Endothelial cell of umbilical vein (primary cell): ENCODE measurements around the gene GPR173. TPM values are rescaled to one million over a fixed set of nuclear protein-coding genes. Genes with fewer than 3 reads are reported as not detected.

Source experiments
- BruUV-seq: library from RNA; stranded (reverse); fragments of 400-500 nt; replicated peaks from 2 replicates; lab custom pipeline; 2021; lab: Mats Ljungman, UMichigan
- CTCF ChIA-PET: fragments of 300-600, 350-600 bp; sonication (Branson Sonifier 250); formaldehyde crosslinking; loops from one replicate; lab custom pipeline; 2021; ENCODE audit warnings: antibody characterized with exemption, inconsistent platforms; lab: Charles Lee
- POLR2A ChIA-PET: fragments of 300-600, 350-600 bp; sonication (Branson Sonifier 250); formaldehyde crosslinking; loops from one replicate; lab custom pipeline; 2021; ENCODE audit warnings: antibody characterized with exemption, inconsistent platforms; lab: Charles Lee
- DNase-seq: peaks from one replicate; pipeline ENCODE4 v3.0.0-alpha.2; 2011; ENCODE audit warnings: low read depth, low spot score
- FAIRE-seq: peaks from 2 replicates; lab custom pipeline; 2011; peaks lifted over from hg19 to GRCh38; lab: Jason Lieb, UNC
- H2AFZ ChIP-seq: 2 replicates; pipeline ENCODE4 v1.6.0; 2012; ENCODE audit warnings: low read depth, low read length, control low read depth, inconsistent platforms
- H3K27ac ChIP-seq: 2 replicates; pipeline ENCODE4 v1.5.1; 2011; ENCODE audit warnings: low read depth, mild to moderate bottlenecking, control low read depth, low read length, moderate library complexity; ENCODE audit not compliant: insufficient read depth
- H3K27me3 ChIP-seq, 2 experiments: 2 replicates each; pipeline versions ENCODE4 v1.6.0 to v1.6.1; 2011; ENCODE audit warnings: low read length in 2 of 2, mixed read lengths in 1 of 2; ENCODE audit not compliant: control insufficient read depth in 2 of 2, insufficient read depth in 2 of 2
- H3K36me3 ChIP-seq, 2 experiments: 2 replicates in 1 of 2; 3 replicates in 1 of 2; pipeline ENCODE4 v1.5.1; 2011; ENCODE audit warnings: low read length in 2 of 2, mild to moderate bottlenecking in 1 of 2, moderate library complexity in 1 of 2; ENCODE audit not compliant: control insufficient read depth in 2 of 2, insufficient read depth in 2 of 2; ENCODE audit errors: extremely low read depth in 1 of 2
- H3K4me1 ChIP-seq: 3 replicates; pipeline ENCODE4 v1.5.1; 2011; ENCODE audit warnings: mild to moderate bottlenecking, low read length; ENCODE audit not compliant: control insufficient read depth, insufficient read depth; ENCODE audit errors: extremely low read depth
- H3K4me2 ChIP-seq: 2 replicates; pipeline ENCODE4 v1.6.1; 2011; ENCODE audit warnings: low read length, control low read depth, mixed read lengths; ENCODE audit not compliant: insufficient read depth
- H3K4me3 ChIP-seq, 3 experiments: fragments of 200-600 bp in 1 of 3; sonication (generic), shearing (Covaris generic) in 1 of 3; replicated peaks in 1 of 3; 2 replicates each; pipeline ENCODE4 v1.5.1; 2011 to 2016; ENCODE audit warnings: control low read depth in 3 of 3, low read length in 3 of 3, mild to moderate bottlenecking in 2 of 3, inconsistent platforms in 1 of 3, low read depth in 1 of 3, moderate library complexity in 1 of 3; ENCODE audit not compliant: insufficient read depth in 1 of 3
- H3K79me2 ChIP-seq: 2 replicates; pipeline ENCODE4 v1.6.0; 2012; ENCODE audit warnings: low read length, inconsistent platforms; ENCODE audit not compliant: control insufficient read depth, insufficient read depth
- H3K9ac ChIP-seq: replicated peaks from 2 replicates; pipeline ENCODE3; 2011; ENCODE audit warnings: low read length, control low read depth; ENCODE audit not compliant: insufficient read depth; ENCODE audit errors: extremely low read depth
- H3K9me1 ChIP-seq: replicated peaks from 3 replicates; pipeline ENCODE4 v1.6.0; 2011; ENCODE audit warnings: mild to moderate bottlenecking, low read length; ENCODE audit not compliant: control insufficient read depth, insufficient read depth; ENCODE audit errors: extremely low read depth
- H3K9me3 ChIP-seq: replicated peaks from 2 replicates; pipeline ENCODE4 v1.5.1; 2012; ENCODE audit warnings: low read length, inconsistent platforms; ENCODE audit not compliant: control insufficient read depth, insufficient read depth
- H4K20me1 ChIP-seq: replicated peaks from 2 replicates; pipeline ENCODE3; 2011; ENCODE audit warnings: mild to moderate bottlenecking, low read length; ENCODE audit not compliant: control insufficient read depth, insufficient read depth; ENCODE audit errors: extremely low read depth
- EZH2 ChIP-seq: IDR thresholded peaks from 2 replicates; pipeline ENCODE4 v1.6.1; 2012; ENCODE audit warnings: borderline replicate concordance, low read depth, mild to moderate bottlenecking, moderate library complexity, low read length, inconsistent platforms; ENCODE audit not compliant: severe bottlenecking
- FOS ChIP-seq: IDR thresholded peaks from 2 replicates; pipeline ENCODE4 v1.6.1; 2011; ENCODE audit warnings: mild to moderate bottlenecking, low read length, moderate library complexity, borderline replicate concordance; ENCODE audit not compliant: insufficient read depth
- GATA2 ChIP-seq: IDR thresholded peaks from 2 replicates; pipeline ENCODE4 v1.7.0; 2011; ENCODE audit warnings: low read depth, mild to moderate bottlenecking, moderate library complexity, mixed read lengths, low read length; ENCODE audit not compliant: insufficient read length, insufficient read depth
- JUN ChIP-seq: IDR thresholded peaks from 2 replicates; pipeline ENCODE4 v1.6.1; 2011; ENCODE audit warnings: borderline replicate concordance, low read depth; ENCODE audit not compliant: insufficient read length, insufficient read depth
- MYC ChIP-seq: IDR thresholded peaks from one replicate; pipeline ENCODE4 v1.6.1; 2011; ENCODE audit warnings: mild to moderate bottlenecking, low read depth, low read length
- POLR2A ChIP-seq: IDR thresholded peaks from 2 replicates; pipeline ENCODE4 v1.6.1; 2012; ENCODE audit warnings: low read depth, mild to moderate bottlenecking, control low read depth, low read length
- POLR2AphosphoS5 ChIP-seq: IDR thresholded peaks from 2 replicates; pipeline ENCODE4 v1.6.1; 2012; ENCODE audit warnings: low read depth, mild to moderate bottlenecking, control low read depth, low read length, moderate library complexity; ENCODE audit not compliant: insufficient read depth
- dilution Hi-C: fragments of 300-500 bp; cut with MboI; formaldehyde crosslinking; loops from one replicate; pipeline ENCODE4 v1.15.0; 2019; ENCODE audit warnings: low sequenced_read_pairs; ENCODE audit not compliant: extremely low pct_ligation_motif_present
- intact Hi-C: fragments of 100-400 bp; cut with micrococcal nuclease; formaldehyde crosslinking; loops from one replicate; pipeline ENCODE4 v1.10.0; 2022
- polyA plus RNA-seq, 4 experiments: library from polyadenylated mRNA; depleted of rRNA in 3 of 4; stranded (reverse) in 3 of 4; unstranded in 1 of 4; fragments of >200 nt; gene quantifications; 2 replicates each; pipeline versions ENCODE4 v1.2.1 to v1.2.3, GENCODE V29; 2011 to 2012; ENCODE audit warnings: missing spikeins in 1 of 4
- total RNA-seq: library from RNA; stranded (reverse); gene quantifications from 2 replicates; pipeline ENCODE4 v1.2.3, GENCODE V29; 2021
- TF ChIP-seq, protein P1 (sequence below), 2 donors: IDR thresholded peaks; 1 replicate in 1 of 2; 2 replicates in 1 of 2; pipeline ENCODE4 v1.5.1; 2011; ENCODE audit warnings: low read length in 2 of 2, mild to moderate bottlenecking in 2 of 2, moderate library complexity in 2 of 2, control low read depth in 1 of 2, inconsistent platforms in 1 of 2, low read depth in 1 of 2; ENCODE audit not compliant: insufficient read depth in 1 of 2; ENCODE audit errors: extremely low read depth in 1 of 2
- TF ChIP-seq, protein P2 (sequence below): IDR thresholded peaks from 2 replicates; pipeline ENCODE4 v1.6.1; 2011; ENCODE audit not compliant: insufficient read depth, insufficient read length

The GPR173 gene
- total and polyA plus RNA-seq, 2 donors (not counting 3 experiments of a cell fraction or from before 2014, with no cell fraction given), result 9.2 to 11.3 TPM

GRCh38 chrX:53031380-53031779 is 17.2 kb upstream of the GPR173 start:
- intact Hi-C loops (no loop called here), dilution Hi-C loops (no loop called here)
- TF ChIP-seq, protein P1, sequence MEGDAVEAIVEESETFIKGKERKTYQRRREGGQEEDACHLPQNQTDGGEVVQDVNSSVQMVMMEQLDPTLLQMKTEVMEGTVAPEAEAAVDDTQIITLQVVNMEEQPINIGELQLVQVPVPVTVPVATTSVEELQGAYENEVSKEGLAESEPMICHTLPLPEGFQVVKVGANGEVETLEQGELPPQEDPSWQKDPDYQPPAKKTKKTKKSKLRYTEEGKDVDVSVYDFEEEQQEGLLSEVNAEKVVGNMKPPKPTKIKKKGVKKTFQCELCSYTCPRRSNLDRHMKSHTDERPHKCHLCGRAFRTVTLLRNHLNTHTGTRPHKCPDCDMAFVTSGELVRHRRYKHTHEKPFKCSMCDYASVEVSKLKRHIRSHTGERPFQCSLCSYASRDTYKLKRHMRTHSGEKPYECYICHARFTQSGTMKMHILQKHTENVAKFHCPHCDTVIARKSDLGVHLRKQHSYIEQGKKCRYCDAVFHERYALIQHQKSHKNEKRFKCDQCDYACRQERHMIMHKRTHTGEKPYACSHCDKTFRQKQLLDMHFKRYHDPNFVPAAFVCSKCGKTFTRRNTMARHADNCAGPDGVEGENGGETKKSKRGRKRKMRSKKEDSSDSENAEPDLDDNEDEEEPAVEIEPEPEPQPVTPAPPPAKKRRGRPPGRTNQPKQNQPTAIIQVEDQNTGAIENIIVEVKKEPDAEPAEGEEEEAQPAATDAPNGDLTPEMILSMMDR (IDR thresholded peaks at IDR 0.05; ENCODE audit: extremely low read depth in 1 of 2, insufficient read depth in 1 of 2, low read depth in 1 of 2, low read length in 2 of 2), result no peak
- no peak for TF ChIP-seq FOS
- TF ChIP-seq, protein P2, sequence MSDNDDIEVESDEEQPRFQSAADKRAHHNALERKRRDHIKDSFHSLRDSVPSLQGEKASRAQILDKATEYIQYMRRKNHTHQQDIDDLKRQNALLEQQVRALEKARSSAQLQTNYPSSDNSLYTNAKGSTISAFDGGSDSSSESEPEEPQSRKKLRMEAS, result no peak
- no peak for TF ChIP-seq JUN
- BruUV-seq, result no TSS peak
- Histone ChIP-seq H3K27me3 (no peaks in the 10 kb centered on the region), H3K4me1 (no peaks in the 10 kb centered on the region), H3K4me3 (no peak overlapping the region), H3K36me3 (no peaks in the 10 kb centered on the region), H2AFZ (no peak overlapping the region), H3K79me2 (no peaks in the 10 kb centered on the region), H3K9me1 (no peaks in the 10 kb centered on the region), H4K20me1 (no peaks in the 10 kb centered on the region), H3K9me3 (no peaks in the 10 kb centered on the region), H3K4me2 (no peak overlapping the region), H3K27ac (no peak overlapping the region), H3K9ac (no peak overlapping the region)
- ChIA-PET POLR2A (no interaction called here), CTCF (no interaction called here)
- no peak for DNase-seq
- no peak for FAIRE-seq

- intact Hi-C loops, result no loop called here
- FAIRE-seq (no peak), DNase-seq (no peak)
- no peaks in the 10 kb centered on the region for H4K20me1 ChIP-seq
- TF ChIP-seq, protein P1 (IDR thresholded peaks at IDR 0.05; ENCODE audit: extremely low read depth in 1 of 2, insufficient read depth in 1 of 2, low read depth in 1 of 2, low read length in 2 of 2), result no peak
- TF ChIP-seq EZH2 (no peak), POLR2AphosphoS5 (no peak), GATA2 (no peak), FOS (no peak), POLR2A (no peak), MYC (no peak), JUN (no peak)
- dilution Hi-C loops, result no loop called here
- no peaks in the 10 kb centered on the region for H3K79me2 ChIP-seq
- ChIA-PET CTCF (no interaction called here), POLR2A (no interaction called here)
- H3K4me1 ChIP-seq, result no peaks in the 10 kb centered on the region
- no peak overlapping the region for H3K9ac ChIP-seq
- H2AFZ ChIP-seq, result no peak overlapping the region
- no TSS peak for BruUV-seq
- H3K4me2 ChIP-seq, result no peak overlapping the region
- H3K9me1 ChIP-seq, result no peaks in the 10 kb centered on the region
- no peaks in the 10 kb centered on the region for H3K9me3 ChIP-seq
- peaks cover 0 to 2% of the 10 kb centered on the region in 2 experiments for H3K27me3 ChIP-seq
- H3K27ac ChIP-seq, result no peak overlapping the region
- H3K36me3 ChIP-seq, result no peaks in the 10 kb centered on the region
- no peak overlapping the region for H3K4me3 ChIP-seq
These were observed 12.4 kb upstream of the GPR173 start for GRCh38 chrX:53036149-53036548.
